SH-SY5Y (cell line): ENCODE results near the gene COX17.

Experiments used
- GATA2 ChIP-seq: IDR thresholded peaks from 2 replicates; pipeline ENCODE4 v1.6.1; 2011; ENCODE audit warnings: mild to moderate bottlenecking, low read depth, low read length
- GATA3 ChIP-seq: IDR thresholded peaks from 2 replicates; pipeline ENCODE4 v1.6.1; 2011; ENCODE audit warnings: low read depth, mild to moderate bottlenecking, low read length, moderate library complexity

- TF ChIP-seq GATA2 (no peak), GATA3 (no peak)
Measured at GRCh38 chr3:119700920-119701734, 23.9 kb upstream of the COX17 start.
